ENCODE data around the gene NKX6-2. TPM values are rescaled to one million over a fixed set of nuclear protein-coding genes. Genes with fewer than 3 reads are reported as not detected.

Gene NKX6-2
- polyA plus RNA-seq, 1 experiment: not detected

GRCh38 chr10:132752961-132753360 lies 33.0 kb downstream of the NKX6-2 start:
- DNase-seq (ENCODE audit: low read depth): no peak
- H3K27me3 ChIP-seq (ENCODE audit: control insufficient read depth, insufficient read depth, low read length): no peaks in the 10 kb centered on the region
- peaks cover 26% of the 10 kb centered on the region for H3K36me3 ChIP-seq (ENCODE audit: control insufficient read depth, insufficient read depth, low read length)
- no peak overlapping the region for H3K4me3 ChIP-seq (ENCODE audit: low read depth, low read length)
- TF ChIP-seq, protein P1, sequence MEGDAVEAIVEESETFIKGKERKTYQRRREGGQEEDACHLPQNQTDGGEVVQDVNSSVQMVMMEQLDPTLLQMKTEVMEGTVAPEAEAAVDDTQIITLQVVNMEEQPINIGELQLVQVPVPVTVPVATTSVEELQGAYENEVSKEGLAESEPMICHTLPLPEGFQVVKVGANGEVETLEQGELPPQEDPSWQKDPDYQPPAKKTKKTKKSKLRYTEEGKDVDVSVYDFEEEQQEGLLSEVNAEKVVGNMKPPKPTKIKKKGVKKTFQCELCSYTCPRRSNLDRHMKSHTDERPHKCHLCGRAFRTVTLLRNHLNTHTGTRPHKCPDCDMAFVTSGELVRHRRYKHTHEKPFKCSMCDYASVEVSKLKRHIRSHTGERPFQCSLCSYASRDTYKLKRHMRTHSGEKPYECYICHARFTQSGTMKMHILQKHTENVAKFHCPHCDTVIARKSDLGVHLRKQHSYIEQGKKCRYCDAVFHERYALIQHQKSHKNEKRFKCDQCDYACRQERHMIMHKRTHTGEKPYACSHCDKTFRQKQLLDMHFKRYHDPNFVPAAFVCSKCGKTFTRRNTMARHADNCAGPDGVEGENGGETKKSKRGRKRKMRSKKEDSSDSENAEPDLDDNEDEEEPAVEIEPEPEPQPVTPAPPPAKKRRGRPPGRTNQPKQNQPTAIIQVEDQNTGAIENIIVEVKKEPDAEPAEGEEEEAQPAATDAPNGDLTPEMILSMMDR (IDR thresholded peaks at IDR 0.05; ENCODE audit: insufficient read depth, low read depth, low read length): no peak
- ChIA-PET CTCF (interaction anchor here (0.8 kb wide), 1 partner anchor 244 kb away, joined by 3 read pairs; no protein-coding TSS in a partner anchor), POLR2A (no interaction called here)

DNA sequence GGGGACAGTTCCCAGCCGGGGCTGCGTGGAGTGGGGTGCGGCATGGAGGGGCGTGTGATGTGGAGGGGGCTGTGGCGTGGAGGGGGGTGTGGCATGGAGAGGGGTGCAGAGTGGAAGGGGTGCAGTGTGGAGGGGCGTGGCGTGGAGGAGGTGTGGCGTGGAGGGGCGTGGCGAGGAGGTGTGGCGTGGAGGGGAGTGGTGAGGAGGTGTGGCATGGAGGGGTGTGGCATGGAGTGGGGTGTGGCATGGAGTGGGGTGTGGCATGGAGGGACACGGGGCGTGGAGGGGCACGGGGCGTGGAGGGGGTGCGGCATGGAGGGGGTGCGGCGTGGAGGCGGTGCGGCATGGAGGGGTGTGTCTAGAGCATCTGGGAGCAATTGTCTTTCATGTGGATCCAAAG lies 33.6 kb downstream of the NKX6-2 start:
- no peak for DNase-seq (ENCODE audit: low read depth)
- H3K27me3 ChIP-seq (ENCODE audit: control insufficient read depth, insufficient read depth, low read length): no peaks in the 10 kb centered on the region
- ChIA-PET CTCF (no interaction called here), POLR2A (no interaction called here)
- TF ChIP-seq, protein P1 (IDR thresholded peaks at IDR 0.05; ENCODE audit: insufficient read depth, low read depth, low read length): no peak
- H3K36me3 ChIP-seq (ENCODE audit: control insufficient read depth, insufficient read depth, low read length): peaks cover 24% of the 10 kb centered on the region
- no peak overlapping the region for H3K4me3 ChIP-seq (ENCODE audit: low read depth, low read length)

DNA sequence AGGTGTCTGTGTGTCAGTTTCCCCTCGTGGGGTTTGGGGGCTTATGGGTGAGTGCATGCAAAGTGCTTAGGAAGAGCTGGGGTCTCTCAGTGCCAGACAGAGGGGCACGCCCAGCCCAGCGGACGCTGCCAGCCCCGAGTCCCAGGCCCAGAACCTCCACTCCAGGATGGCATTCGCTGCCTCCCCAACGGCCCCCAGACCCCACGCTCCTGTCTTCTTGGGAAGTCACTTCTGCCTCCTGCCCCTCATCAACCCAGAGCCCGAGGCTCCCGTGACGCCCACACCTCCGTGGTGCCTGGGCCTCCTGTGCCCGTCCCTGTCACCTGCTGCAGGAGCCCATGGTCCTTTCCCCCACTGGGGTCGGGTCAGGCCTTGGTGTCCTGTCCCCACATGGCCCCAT lies 35.0 kb downstream of the NKX6-2 start:
- Histone ChIP-seq H3K27me3 (ENCODE audit: control insufficient read depth, insufficient read depth, low read length) (no peaks in the 10 kb centered on the region), H3K36me3 (ENCODE audit: control insufficient read depth, insufficient read depth, low read length) (peaks cover 23% of the 10 kb centered on the region), H3K4me3 (ENCODE audit: low read depth, low read length) (no peak overlapping the region)
- DNase-seq (ENCODE audit: low read depth): no peak
- ChIA-PET POLR2A (no interaction called here), CTCF (no interaction called here)
- TF ChIP-seq, protein P1 (IDR thresholded peaks at IDR 0.05; ENCODE audit: insufficient read depth, low read depth, low read length): no peak

DNA sequence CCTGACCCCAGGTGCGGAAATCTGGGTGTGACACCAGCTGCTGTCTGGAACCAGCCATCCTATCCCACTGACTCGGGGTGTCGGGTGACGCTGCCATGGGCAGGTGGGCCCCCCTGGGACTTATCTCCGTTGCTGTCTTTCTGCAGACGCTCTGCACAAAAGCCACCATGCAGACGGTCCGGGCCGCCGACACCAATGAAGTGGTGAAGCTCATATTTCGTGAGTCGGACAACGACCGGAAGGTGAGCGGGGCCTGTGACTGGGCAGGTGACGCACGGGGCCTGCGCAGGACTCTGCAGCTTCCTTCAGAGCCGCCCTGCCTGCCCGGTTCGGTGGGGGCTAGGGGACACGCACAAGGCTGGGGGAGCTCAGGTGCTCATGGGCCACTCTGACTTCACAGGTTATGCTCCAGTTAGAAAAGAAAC lies 36.6 kb downstream of the NKX6-2 start:
- H3K27me3 ChIP-seq (ENCODE audit: control insufficient read depth, insufficient read depth, low read length): no peaks in the 10 kb centered on the region
- POLR2A ChIA-PET: no interaction called here
- TF ChIP-seq, protein P1 (IDR thresholded peaks at IDR 0.05; ENCODE audit: insufficient read depth, low read depth, low read length): no peak
- CTCF ChIA-PET: no interaction called here
- no peak for DNase-seq (ENCODE audit: low read depth)
- no peak overlapping the region for H3K4me3 ChIP-seq (ENCODE audit: low read depth, low read length)
- H3K36me3 ChIP-seq (ENCODE audit: control insufficient read depth, insufficient read depth, low read length): peaks cover 18% of the 10 kb centered on the region

DNA sequence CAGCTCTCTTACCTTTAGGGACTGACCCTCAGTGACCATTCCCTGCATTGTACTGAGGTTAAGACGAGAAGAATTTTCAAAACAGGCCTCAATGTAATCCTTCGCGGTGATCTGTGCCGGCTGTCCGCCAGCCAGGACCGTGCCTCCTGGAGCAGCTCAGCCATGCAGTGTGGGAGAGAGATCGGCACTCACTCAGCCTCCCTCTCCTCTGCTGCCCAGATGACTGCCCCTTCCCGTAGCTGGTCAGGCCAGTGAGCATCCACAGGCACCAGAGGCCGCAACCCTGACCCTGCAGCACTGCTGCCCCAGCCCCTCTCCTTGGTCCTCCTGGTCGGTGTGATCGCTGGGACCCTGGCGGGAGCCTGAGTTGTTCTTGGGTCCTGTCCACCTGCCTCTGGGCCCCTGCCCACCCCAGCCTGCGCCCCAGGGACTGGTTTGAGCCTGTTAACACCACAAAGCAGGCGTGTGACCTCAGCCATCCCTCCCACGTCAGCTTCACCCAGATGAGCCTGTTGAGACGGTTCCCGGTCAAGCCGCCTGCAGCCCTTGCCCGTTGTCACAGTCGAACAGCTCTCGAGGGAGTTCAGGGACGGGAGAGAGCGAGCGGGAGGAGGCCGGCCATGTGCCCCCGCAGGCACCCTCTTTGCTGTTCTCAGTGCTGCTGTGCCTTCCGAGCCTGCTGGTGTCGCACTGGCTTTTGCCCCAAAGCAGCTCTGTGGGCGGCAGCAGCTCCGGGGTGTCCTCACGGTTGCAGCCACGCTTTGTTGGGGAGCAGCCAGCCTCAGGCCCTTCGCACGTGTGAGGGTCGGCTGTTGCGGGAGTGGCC lies 37.2 kb downstream of the NKX6-2 start:
- POLR2A ChIA-PET: no interaction called here
- Histone ChIP-seq H3K27me3 (ENCODE audit: control insufficient read depth, insufficient read depth, low read length) (no peaks in the 10 kb centered on the region), H3K36me3 (ENCODE audit: control insufficient read depth, insufficient read depth, low read length) (peaks cover 13% of the 10 kb centered on the region), H3K4me3 (ENCODE audit: low read depth, low read length) (no peak overlapping the region)
- TF ChIP-seq, protein P1 (IDR thresholded peaks at IDR 0.05; ENCODE audit: insufficient read depth, low read depth, low read length): no peak
- DNase-seq (ENCODE audit: low read depth): no peak
- CTCF ChIA-PET: no interaction called here
